ENCODE results near the gene GRIP2.

The GRIP2 gene

GRCh38 chr3:14459384-14459783 lies 80.8 kb downstream of the GRIP2 start:
- in situ Hi-C loops (cut with MboI; ENCODE audit: low sequenced_read_pairs): no loop called here
- peaks cover 28% of the 10 kb centered on the region for H3K36me3 ChIP-seq (replicated peaks)

GRCh38 chr3:14458434-14459275 lies 81.5 kb downstream of the GRIP2 start:
- Histone ChIP-seq H3K36me3 (replicated peaks) (peaks cover 26% of the 10 kb centered on the region), H3K4me3 (no peak overlapping the region), H3K27me3 (ENCODE audit: low read depth) (no peaks in the 10 kb centered on the region), H3K9me3 (no peaks in the 10 kb centered on the region), H3K4me1 (no peaks in the 10 kb centered on the region; the same call in 1 of the 2 replicates)
- in situ Hi-C loops (cut with MboI; ENCODE audit: low sequenced_read_pairs): no loop called here
- no peak for DNase-seq (ENCODE audit: low spot score in 2 of 2)

More at GRCh38 chr3:14459384-14459783, 80.8 kb downstream of the GRIP2 start:
- Histone ChIP-seq H3K4me1 (no peaks in the 10 kb centered on the region; the same call in 1 of the 2 replicates), H3K4me3 (no peak overlapping the region), H3K9me3 (no peaks in the 10 kb centered on the region), H3K27me3 (ENCODE audit: low read depth) (no peaks in the 10 kb centered on the region)
- DNase-seq (ENCODE audit: low spot score in 2 of 2): no peak

GRCh38 chr3:14457999-14458398 lies 82.1 kb downstream of the GRIP2 start:
- DNase-seq (ENCODE audit: low spot score in 2 of 2): peak in 1 of 2 experiments; percentile 25
- Histone ChIP-seq H3K27me3 (ENCODE audit: low read depth) (no peaks in the 10 kb centered on the region), H3K36me3 (replicated peaks) (peaks cover 25% of the 10 kb centered on the region), H3K9me3 (no peaks in the 10 kb centered on the region), H3K4me1 (no peaks in the 10 kb centered on the region), H3K4me3 (no peak overlapping the region)
- in situ Hi-C loops (cut with MboI; ENCODE audit: low sequenced_read_pairs): no loop called here

- H3K4me3 ChIP-seq: no peak overlapping the region
- no peak for DNase-seq (ENCODE audit: low spot score in 2 of 2)
- H3K9me3 ChIP-seq: no peaks in the 10 kb centered on the region
- no peaks in the 10 kb centered on the region for H3K4me1 ChIP-seq
- H3K36me3 ChIP-seq (replicated peaks): peaks cover 20% of the 10 kb centered on the region
- H3K27me3 ChIP-seq (ENCODE audit: low read depth): no peaks in the 10 kb centered on the region
- in situ Hi-C loops (cut with MboI; ENCODE audit: low sequenced_read_pairs): no loop called here
Measured at GRCh38 chr3:14457481-14457880, 82.7 kb downstream of the GRIP2 start.

GRCh38 chr3:14456794-14457193 lies 83.3 kb downstream of the GRIP2 start:
- in situ Hi-C loops (cut with MboI; ENCODE audit: low sequenced_read_pairs): no loop called here
- H3K36me3 ChIP-seq (replicated peaks): peaks cover 20% of the 10 kb centered on the region
- no peak for DNase-seq (ENCODE audit: low spot score in 2 of 2)
- H3K4me1 ChIP-seq: no peaks in the 10 kb centered on the region
- H3K27me3 ChIP-seq (ENCODE audit: low read depth): no peaks in the 10 kb centered on the region
- H3K4me3 ChIP-seq: no peak overlapping the region
- H3K9me3 ChIP-seq: no peaks in the 10 kb centered on the region

- no peaks in the 10 kb centered on the region for H3K4me1 ChIP-seq
- H3K4me3 ChIP-seq: no peak overlapping the region
- no peak for DNase-seq (ENCODE audit: low spot score in 2 of 2)
- H3K36me3 ChIP-seq (replicated peaks): peaks cover 23% of the 10 kb centered on the region
- in situ Hi-C loops (cut with MboI; ENCODE audit: low sequenced_read_pairs): no loop called here
- no peaks in the 10 kb centered on the region for H3K27me3 ChIP-seq (ENCODE audit: low read depth)
- H3K9me3 ChIP-seq: no peaks in the 10 kb centered on the region
Measured at GRCh38 chr3:14455571-14456317, 84.4 kb downstream of the GRIP2 start.

- no peak overlapping the region for H3K4me3 ChIP-seq
- no peaks in the 10 kb centered on the region for H3K27me3 ChIP-seq (ENCODE audit: low read depth)
- in situ Hi-C loops (cut with MboI; ENCODE audit: low sequenced_read_pairs): no loop called here
- no peaks in the 10 kb centered on the region for H3K4me1 ChIP-seq
- H3K36me3 ChIP-seq (replicated peaks): peaks cover 23% of the 10 kb centered on the region
- no peak for DNase-seq (ENCODE audit: low spot score in 2 of 2)
- H3K9me3 ChIP-seq: no peaks in the 10 kb centered on the region
Measured at GRCh38 chr3:14454639-14455310, 85.4 kb downstream of the GRIP2 start.

GRCh38 chr3:14453876-14454638 lies 86.1 kb downstream of the GRIP2 start:
- Histone ChIP-seq H3K9me3 (no peaks in the 10 kb centered on the region), H3K4me3 (no peak overlapping the region), H3K4me1 (no peaks in the 10 kb centered on the region), H3K36me3 (replicated peaks) (peaks cover 23% of the 10 kb centered on the region), H3K27me3 (ENCODE audit: low read depth) (no peaks in the 10 kb centered on the region)
- in situ Hi-C loops (cut with MboI; ENCODE audit: low sequenced_read_pairs): no loop called here
- DNase-seq (ENCODE audit: low spot score in 2 of 2): no peak

- Histone ChIP-seq H3K4me1 (no peaks in the 10 kb centered on the region), H3K27me3 (ENCODE audit: low read depth) (no peaks in the 10 kb centered on the region), H3K9me3 (no peaks in the 10 kb centered on the region), H3K4me3 (no peak overlapping the region), H3K36me3 (replicated peaks) (peaks cover 30% of the 10 kb centered on the region)
- DNase-seq (ENCODE audit: low spot score in 2 of 2): no peak
- in situ Hi-C loops (cut with MboI; ENCODE audit: low sequenced_read_pairs): no loop called here
Measured at GRCh38 chr3:14452740-14453710, 87.1 kb downstream of the GRIP2 start.

- H3K27me3 ChIP-seq (ENCODE audit: low read depth): no peaks in the 10 kb centered on the region
- H3K4me3 ChIP-seq: no peak overlapping the region
- H3K9me3 ChIP-seq: no peaks in the 10 kb centered on the region
- H3K4me1 ChIP-seq: no peaks in the 10 kb centered on the region
- DNase-seq (ENCODE audit: low spot score in 2 of 2): no peak
- in situ Hi-C loops (cut with MboI; ENCODE audit: low sequenced_read_pairs): no loop called here
- H3K36me3 ChIP-seq (replicated peaks): peaks cover 39% of the 10 kb centered on the region
Measured at GRCh38 chr3:14451844-14452739, 88.0 kb downstream of the GRIP2 start.

GRCh38 chr3:14450922-14451606 lies 89.1 kb downstream of the GRIP2 start:
- no peaks in the 10 kb centered on the region for H3K9me3 ChIP-seq
- H3K4me3 ChIP-seq: no peak overlapping the region
- in situ Hi-C loops (cut with MboI; ENCODE audit: low sequenced_read_pairs): no loop called here
- no peak for DNase-seq (ENCODE audit: low spot score in 2 of 2)
- no peaks in the 10 kb centered on the region for H3K27me3 ChIP-seq (ENCODE audit: low read depth)
- no peaks in the 10 kb centered on the region for H3K4me1 ChIP-seq
- H3K36me3 ChIP-seq (replicated peaks): peaks cover 49% of the 10 kb centered on the region
